K562 (cell line): ENCODE measurements around the gene ABCF2. TPM values are rescaled to one million over a fixed set of nuclear protein-coding genes. Genes with fewer than 3 reads are reported as not detected.

Experiments used
- BHLHE40 ChIP-seq: IDR thresholded peaks from 2 replicates; pipeline ENCODE4 v1.6.1; 2011; ENCODE audit warnings: low read length, improper control_type of control experiment
- CCAR2 ChIP-seq: fragments of 200-400 bp; formaldehyde crosslinking; IDR thresholded peaks from 2 replicates; pipeline ENCODE4 v1.6.1; 2017; ENCODE audit warnings: mild to moderate bottlenecking, low read depth, low read length
- EGR1 ChIP-seq: fragments of 450-650 bp; conservative IDR thresholded peaks from 2 replicates; pipeline ENCODE4 v1.6.1; 2017; ENCODE audit warnings: mild to moderate bottlenecking
- ESRRA ChIP-seq: fragments of 450-650 bp; IDR thresholded peaks from 2 replicates; pipeline ENCODE4 v1.6.1; 2014; ENCODE audit warnings: low read depth, mild to moderate bottlenecking, moderate library complexity, borderline replicate concordance
- FOXP1 ChIP-seq: sonication (generic); formaldehyde crosslinking; IDR thresholded peaks from 2 replicates; pipeline ENCODE4 v1.8.0; 2022; ENCODE audit warnings: mild to moderate bottlenecking, missing genetic modification reagents
- HIVEP1 ChIP-seq: fragments of 250-450 bp; sonication (Bioruptor Pico); IDR thresholded peaks from 2 replicates; pipeline ENCODE4 v1.4.0; 2020; ENCODE audit warnings: mild to moderate bottlenecking
- HOXB6 ChIP-seq: fragments of 250-450 bp; sonication (Bioruptor Pico); IDR thresholded peaks from 2 replicates; pipeline ENCODE4 v1.5.1; 2022; ENCODE audit warnings: mild to moderate bottlenecking, borderline replicate concordance
- MTA1 ChIP-seq: fragments of 450-650 bp; IDR thresholded peaks from 2 replicates; pipeline ENCODE4 v1.6.1; 2017; ENCODE audit warnings: borderline replicate concordance
- POLR2G ChIP-seq: fragments of 200-400 bp; formaldehyde crosslinking; IDR thresholded peaks from 2 replicates; pipeline ENCODE4 v1.6.1; 2017; ENCODE audit warnings: low read depth, mild to moderate bottlenecking, antibody characterized with exemption, low read length, moderate library complexity
- PURB ChIP-seq: sonication (generic); formaldehyde crosslinking; IDR thresholded peaks from 2 replicates; pipeline ENCODE4 v1.9.0; 2021; ENCODE audit warnings: low read depth, mild to moderate bottlenecking, missing genetic modification reagents
- RBM15 ChIP-seq: fragments of 200-400 bp; formaldehyde crosslinking; IDR thresholded peaks from 2 replicates; pipeline ENCODE4 v1.6.1; 2018; ENCODE audit warnings: mild to moderate bottlenecking, low read length, moderate library complexity; ENCODE audit not compliant: insufficient read depth
- SMARCA5 ChIP-seq: fragments of 450-650 bp; IDR thresholded peaks from 2 replicates; pipeline ENCODE4 v1.6.1; 2016
- STAG1 ChIP-seq: sonication (generic); formaldehyde crosslinking; IDR thresholded peaks from 2 replicates; pipeline ENCODE4 v1.5.0; 2020; ENCODE audit warnings: missing genetic modification reagents, borderline replicate concordance
- TAL1 ChIP-seq: fragments of 450-650 bp; IDR thresholded peaks from 2 replicates; pipeline ENCODE4 v1.6.1; 2016; ENCODE audit warnings: mild to moderate bottlenecking
- XRCC5 ChIP-seq: fragments of 200-400 bp; formaldehyde crosslinking; IDR thresholded peaks from 2 replicates; pipeline ENCODE4 v1.6.1; 2017; ENCODE audit warnings: low read depth, mild to moderate bottlenecking, low read length
- ZNF134 ChIP-seq: fragments of 250-450 bp; sonication (Bioruptor Pico); conservative IDR thresholded peaks from 2 replicates; pipeline ENCODE4 v1.4.0; 2020
- ZNF263 ChIP-seq: sonication (generic); formaldehyde crosslinking; IDR thresholded peaks from 2 replicates; pipeline ENCODE4 v1.8.0; 2022; ENCODE audit warnings: mild to moderate bottlenecking, missing genetic modification reagents, borderline replicate concordance
- ZNF699 ChIP-seq: fragments of 250-450 bp; sonication (Bioruptor Pico); IDR thresholded peaks from 2 replicates; pipeline ENCODE4 v1.8.0; 2021; ENCODE audit warnings: mild to moderate bottlenecking, moderate library complexity; ENCODE audit not compliant: insufficient replicate concordance
- polyA plus RNA-seq, 8 experiments: library from polyadenylated mRNA; depleted of rRNA in 4 of 8; stranded (reverse) in 5 of 8; unstranded in 3 of 8; fragments of >200 nt; fragmentation: Nextera tagmentation in 2 of 8; fragmentation: Illumina TruSeq in 1 of 8; extraction: Ambion mirVana in 2 of 8; extraction: Trizol in 1 of 8; gene quantifications; 2 replicates each; pipeline versions ENCODE4 v1.2.1 to v1.2.3, GENCODE V29; 2011 to 2014; ENCODE audit warnings: inconsistent platforms in 1 of 8, missing spikeins in 1 of 8
- total RNA-seq, 7 experiments: library from RNA; depleted of rRNA in 6 of 7; stranded (reverse); fragments of >200 nt in 6 of 7; fragmentation: Illumina TruSeq in 2 of 7; extraction: Trizol in 2 of 7; gene quantifications; 2 replicates each; pipeline versions ENCODE4 v1.2.1 to v1.2.3, GENCODE V29; 2011 to 2021; ENCODE audit warnings: low replicate concordance in 1 of 7
- TF ChIP-seq, protein P1 (sequence below): fragments of 450-650 bp; IDR thresholded peaks from one replicate; pipeline ENCODE4 v1.6.1; 2018; ENCODE audit warnings: mild to moderate bottlenecking, moderate library complexity; ENCODE audit not compliant: partially characterized antibody
- TF ChIP-seq, protein P2 (sequence below): fragments of 250-450 bp; sonication (Bioruptor Pico); IDR thresholded peaks from 2 replicates; pipeline ENCODE4 v1.8.0; 2021; ENCODE audit warnings: moderate library complexity, mild to moderate bottlenecking, inconsistent platforms
- TF ChIP-seq, protein P3 (sequence below): sonication (generic); formaldehyde crosslinking; IDR thresholded peaks from 2 replicates; pipeline ENCODE4 v1.8.1; 2023; ENCODE audit warnings: missing genetic modification reagents, mild to moderate bottlenecking, borderline replicate concordance

The ABCF2 gene
- total and polyA plus RNA-seq, 9 of the 15 experiments (the other 6 are each of a cell fraction or from before 2014, with no cell fraction given) = 62.1 to 224 (median 113) TPM

DNA sequence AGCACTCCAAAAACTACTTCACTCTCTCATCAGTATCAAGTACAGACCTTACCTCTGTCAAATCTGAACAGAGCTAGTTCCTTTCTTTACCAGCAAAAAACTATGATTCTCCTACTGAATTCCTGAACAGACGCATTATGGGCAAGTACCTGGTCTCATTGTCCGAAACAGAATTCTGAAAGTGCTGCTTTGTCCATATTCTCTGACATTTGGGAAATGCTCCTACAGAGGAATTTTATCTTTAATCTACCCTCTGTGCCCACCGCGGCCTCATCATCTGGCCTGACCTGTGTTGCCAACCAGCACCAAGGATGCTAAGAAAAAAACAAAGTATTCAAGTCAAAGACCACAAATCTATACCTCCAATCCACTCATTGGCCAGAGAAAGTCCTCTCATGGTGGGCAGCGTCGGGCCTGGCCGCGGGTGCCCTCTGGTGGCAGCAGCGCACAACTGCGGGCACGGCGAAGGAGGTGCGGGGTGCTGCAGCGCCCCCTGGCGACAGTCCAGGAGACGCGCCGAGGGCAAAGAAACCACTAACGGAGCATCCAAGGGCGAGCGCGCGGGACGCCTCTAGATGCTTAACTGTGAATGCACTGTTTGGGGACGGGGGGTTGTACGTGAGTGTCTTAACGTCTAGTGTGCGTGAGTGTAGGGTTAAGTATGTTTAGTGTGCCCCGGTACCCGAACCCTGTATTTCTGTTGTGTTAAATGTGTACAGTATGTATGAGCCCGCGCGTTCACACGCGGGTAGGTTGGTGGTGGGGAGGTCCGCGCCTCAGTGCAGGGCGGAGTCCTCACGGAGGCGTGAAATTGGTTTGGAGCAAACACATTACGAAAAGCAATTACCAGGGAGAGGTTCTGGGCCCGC, 54.5 kb downstream of the ABCF2 start (continued):
- TF ChIP-seq POLR2G (0 out of 2 replicates have a peak, but pooled peaks have one; percentile 45), PURB (CRISPR knock-in tag) (no peak), BHLHE40 (peak; percentile 78), FOXP1 (peak; percentile 79), ZNF263 (CRISPR knock-in tag) (peak; percentile 54; the same call in 1 of the 2 replicates), TAL1 (no peak), ZNF134 (no peak), SMARCA5 (no peak), EGR1 (no peak), CCAR2 (no peak), RBM15 (no peak), HIVEP1 (CRISPR knock-in tag) (no peak), XRCC5 (peak; percentile 100), STAG1 (peak; percentile 97), ESRRA (peak; percentile 89; the same call in 1 of the 2 replicates), HOXB6 (CRISPR knock-in tag) (no peak), MTA1 (no peak), ZNF699 (no peak)
- TF ChIP-seq, protein P1, sequence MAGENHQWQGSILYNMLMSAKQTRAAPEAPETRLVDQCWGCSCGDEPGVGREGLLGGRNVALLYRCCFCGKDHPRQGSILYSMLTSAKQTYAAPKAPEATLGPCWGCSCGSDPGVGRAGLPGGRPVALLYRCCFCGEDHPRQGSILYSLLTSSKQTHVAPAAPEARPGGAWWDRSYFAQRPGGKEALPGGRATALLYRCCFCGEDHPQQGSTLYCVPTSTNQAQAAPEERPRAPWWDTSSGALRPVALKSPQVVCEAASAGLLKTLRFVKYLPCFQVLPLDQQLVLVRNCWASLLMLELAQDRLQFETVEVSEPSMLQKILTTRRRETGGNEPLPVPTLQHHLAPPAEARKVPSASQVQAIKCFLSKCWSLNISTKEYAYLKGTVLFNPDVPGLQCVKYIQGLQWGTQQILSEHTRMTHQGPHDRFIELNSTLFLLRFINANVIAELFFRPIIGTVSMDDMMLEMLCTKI = no peak
- TF ChIP-seq, protein P2, sequence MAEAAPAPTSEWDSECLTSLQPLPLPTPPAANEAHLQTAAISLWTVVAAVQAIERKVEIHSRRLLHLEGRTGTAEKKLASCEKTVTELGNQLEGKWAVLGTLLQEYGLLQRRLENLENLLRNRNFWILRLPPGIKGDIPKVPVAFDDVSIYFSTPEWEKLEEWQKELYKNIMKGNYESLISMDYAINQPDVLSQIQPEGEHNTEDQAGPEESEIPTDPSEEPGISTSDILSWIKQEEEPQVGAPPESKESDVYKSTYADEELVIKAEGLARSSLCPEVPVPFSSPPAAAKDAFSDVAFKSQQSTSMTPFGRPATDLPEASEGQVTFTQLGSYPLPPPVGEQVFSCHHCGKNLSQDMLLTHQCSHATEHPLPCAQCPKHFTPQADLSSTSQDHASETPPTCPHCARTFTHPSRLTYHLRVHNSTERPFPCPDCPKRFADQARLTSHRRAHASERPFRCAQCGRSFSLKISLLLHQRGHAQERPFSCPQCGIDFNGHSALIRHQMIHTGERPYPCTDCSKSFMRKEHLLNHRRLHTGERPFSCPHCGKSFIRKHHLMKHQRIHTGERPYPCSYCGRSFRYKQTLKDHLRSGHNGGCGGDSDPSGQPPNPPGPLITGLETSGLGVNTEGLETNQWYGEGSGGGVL (CRISPR knock-in tag) = no peak
- TF ChIP-seq, protein P3, sequence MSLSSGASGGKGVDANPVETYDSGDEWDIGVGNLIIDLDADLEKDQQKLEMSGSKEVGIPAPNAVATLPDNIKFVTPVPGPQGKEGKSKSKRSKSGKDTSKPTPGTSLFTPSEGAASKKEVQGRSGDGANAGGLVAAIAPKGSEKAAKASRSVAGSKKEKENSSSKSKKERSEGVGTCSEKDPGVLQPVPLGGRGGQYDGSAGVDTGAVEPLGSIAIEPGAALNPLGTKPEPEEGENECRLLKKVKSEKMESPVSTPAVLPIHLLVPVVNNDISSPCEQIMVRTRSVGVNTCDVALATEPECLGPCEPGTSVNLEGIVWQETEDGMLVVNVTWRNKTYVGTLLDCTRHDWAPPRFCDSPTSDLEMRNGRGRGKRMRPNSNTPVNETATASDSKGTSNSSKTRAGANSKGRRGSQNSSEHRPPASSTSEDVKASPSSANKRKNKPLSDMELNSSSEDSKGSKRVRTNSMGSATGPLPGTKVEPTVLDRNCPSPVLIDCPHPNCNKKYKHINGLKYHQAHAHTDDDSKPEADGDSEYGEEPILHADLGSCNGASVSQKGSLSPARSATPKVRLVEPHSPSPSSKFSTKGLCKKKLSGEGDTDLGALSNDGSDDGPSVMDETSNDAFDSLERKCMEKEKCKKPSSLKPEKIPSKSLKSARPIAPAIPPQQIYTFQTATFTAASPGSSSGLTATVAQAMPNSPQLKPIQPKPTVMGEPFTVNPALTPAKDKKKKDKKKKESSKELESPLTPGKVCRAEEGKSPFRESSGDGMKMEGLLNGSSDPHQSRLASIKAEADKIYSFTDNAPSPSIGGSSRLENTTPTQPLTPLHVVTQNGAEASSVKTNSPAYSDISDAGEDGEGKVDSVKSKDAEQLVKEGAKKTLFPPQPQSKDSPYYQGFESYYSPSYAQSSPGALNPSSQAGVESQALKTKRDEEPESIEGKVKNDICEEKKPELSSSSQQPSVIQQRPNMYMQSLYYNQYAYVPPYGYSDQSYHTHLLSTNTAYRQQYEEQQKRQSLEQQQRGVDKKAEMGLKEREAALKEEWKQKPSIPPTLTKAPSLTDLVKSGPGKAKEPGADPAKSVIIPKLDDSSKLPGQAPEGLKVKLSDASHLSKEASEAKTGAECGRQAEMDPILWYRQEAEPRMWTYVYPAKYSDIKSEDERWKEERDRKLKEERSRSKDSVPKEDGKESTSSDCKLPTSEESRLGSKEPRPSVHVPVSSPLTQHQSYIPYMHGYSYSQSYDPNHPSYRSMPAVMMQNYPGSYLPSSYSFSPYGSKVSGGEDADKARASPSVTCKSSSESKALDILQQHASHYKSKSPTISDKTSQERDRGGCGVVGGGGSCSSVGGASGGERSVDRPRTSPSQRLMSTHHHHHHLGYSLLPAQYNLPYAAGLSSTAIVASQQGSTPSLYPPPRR (CRISPR knock-in tag) = no peak
